GM23338 (cell line): ENCODE results near the gene FBXL19. TPM values are rescaled to one million over a fixed set of nuclear protein-coding genes. Genes with fewer than 3 reads are reported as not detected.

ENCODE experiments used
- ATAC-seq: fragments of 200-7000 bp; cut with Tn5 transposase; 3 replicates; pipeline ENCODE4 v1.9.1; 2020
- DNase-seq: peaks from one replicate; pipeline ENCODE4 v3.0.0-alpha.2; 2015; ENCODE audit warnings: low spot score
- H2AFZ ChIP-seq: fragments of 200-600 bp; sonication (generic); 2 replicates; pipeline ENCODE4 v1.8.0; 2016; ENCODE audit warnings: antibody characterized with exemption, mild to moderate bottlenecking, moderate library complexity
- H3F3A ChIP-seq: fragments of 200-600 bp; sonication (generic); replicated peaks from 2 replicates; pipeline ENCODE4 v1.8.0; 2017; ENCODE audit warnings: antibody characterized with exemption, mixed run types, low read depth
- H3K27ac ChIP-seq: fragments of 200-600 bp; sonication (generic); 2 replicates; pipeline ENCODE4 v1.6.1; 2016; ENCODE audit warnings: low read depth
- H3K27me3 ChIP-seq: fragments of 200-600 bp; sonication (generic); 2 replicates; pipeline ENCODE4 v1.8.0; 2016; ENCODE audit warnings: mild to moderate bottlenecking, mixed run types, moderate library complexity; ENCODE audit not compliant: insufficient read depth
- H3K36me3 ChIP-seq: fragments of 200-600 bp; sonication (generic); 2 replicates; pipeline ENCODE4 v1.8.0; 2016; ENCODE audit warnings: mild to moderate bottlenecking; ENCODE audit not compliant: insufficient read depth
- H3K4me1 ChIP-seq: fragments of 200-600 bp; sonication (generic); 2 replicates; pipeline ENCODE4 v1.8.0; 2016; ENCODE audit warnings: mild to moderate bottlenecking, moderate library complexity; ENCODE audit not compliant: insufficient read depth
- H3K4me2 ChIP-seq: fragments of 200-600 bp; sonication (generic); 2 replicates; pipeline ENCODE4 v1.7.1; 2017; ENCODE audit warnings: mixed run types
- H3K4me3 ChIP-seq: fragments of 200-600 bp; sonication (generic); 2 replicates; pipeline ENCODE4 v1.6.1; 2016; ENCODE audit warnings: mixed run types
- H3K79me2 ChIP-seq: fragments of 200-600 bp; sonication (generic); replicated peaks from 2 replicates; pipeline ENCODE4 v1.8.0; 2017; ENCODE audit warnings: mild to moderate bottlenecking; ENCODE audit not compliant: insufficient read depth
- H3K9me2 ChIP-seq: fragments of 200-600 bp; sonication (generic); 2 replicates; pipeline ENCODE4 v1.8.0; 2017; ENCODE audit not compliant: insufficient read depth
- H4K20me1 ChIP-seq: fragments of 200-600 bp; sonication (generic); replicated peaks from 2 replicates; pipeline ENCODE4 v1.8.0; 2017; ENCODE audit warnings: mild to moderate bottlenecking; ENCODE audit not compliant: insufficient read depth
- H3K27ac Mint-ChIP-seq: 2 replicates; pipeline ENCODE4 v1.8.0; 2020; ENCODE audit warnings: inconsistent platforms, mild to moderate bottlenecking, moderate library complexity, mixed read lengths
- H3K27me3 Mint-ChIP-seq: 3 replicates; pipeline ENCODE4 v1.8.0; 2022; ENCODE audit warnings: low read depth, mild to moderate bottlenecking, moderate library complexity, mixed read lengths, inconsistent platforms; ENCODE audit not compliant: insufficient read depth, poor library complexity
- H3K36me3 Mint-ChIP-seq: 3 replicates; pipeline ENCODE4 v1.8.0; 2021; ENCODE audit warnings: low read depth, mild to moderate bottlenecking, inconsistent platforms, moderate library complexity, mixed read lengths
- H3K4me1 Mint-ChIP-seq: 3 replicates; pipeline ENCODE4 v1.8.0; 2020; ENCODE audit warnings: mild to moderate bottlenecking, inconsistent platforms, mixed read lengths
- H3K4me3 Mint-ChIP-seq: 3 replicates; pipeline ENCODE4 v1.8.0; 2021; ENCODE audit warnings: moderate library complexity, mild to moderate bottlenecking, inconsistent platforms, mixed read lengths
- H3K9me3 Mint-ChIP-seq: 3 replicates; pipeline ENCODE4 v1.8.0; 2020; ENCODE audit warnings: moderate library complexity, mild to moderate bottlenecking, inconsistent platforms, mixed read lengths
- CREB1 ChIP-seq: fragments of 250-450 bp; sonication (Bioruptor Pico); IDR thresholded peaks from 2 replicates; pipeline ENCODE4 v1.5.0; 2020; ENCODE audit warnings: low read depth, mild to moderate bottlenecking, moderate library complexity
- EZH2 ChIP-seq: fragments of 200-600 bp; sonication (generic); IDR thresholded peaks from one replicate; pipeline ENCODE4 v1.8.0; 2017; ENCODE audit warnings: antibody characterized with exemption, mild to moderate bottlenecking, low read depth; ENCODE audit not compliant: unreplicated experiment
- EZH2phosphoT487 ChIP-seq: fragments of 200-600 bp; sonication (generic); IDR thresholded peaks from one replicate; pipeline ENCODE4 v1.8.1; 2018; ENCODE audit warnings: antibody characterized with exemption; ENCODE audit not compliant: unreplicated experiment
- JUNB ChIP-seq: IDR thresholded peaks from one replicate; pipeline ENCODE4 v1.6.1; 2016; ENCODE audit warnings: antibody characterized with exemption; ENCODE audit not compliant: unreplicated experiment
- NANOG ChIP-seq: IDR thresholded peaks from 2 replicates; pipeline ENCODE4 v1.6.1; 2016; ENCODE audit warnings: antibody characterized with exemption, borderline replicate concordance
- POLR2AphosphoS5 ChIP-seq: IDR thresholded peaks from 2 replicates; pipeline ENCODE4 v1.6.1; 2016; ENCODE audit warnings: antibody characterized with exemption, low read depth
- STAT1 ChIP-seq: IDR thresholded peaks from one replicate; pipeline ENCODE4 v1.6.1; 2016; ENCODE audit warnings: antibody characterized with exemption; ENCODE audit not compliant: unreplicated experiment
- ZNF114 ChIP-seq: fragments of 250-450 bp; sonication (Bioruptor Pico); IDR thresholded peaks from 2 replicates; pipeline ENCODE4 v1.5.0; 2020; ENCODE audit warnings: mild to moderate bottlenecking, moderate library complexity
- ZNF331 ChIP-seq: fragments of 250-450 bp; sonication (Bioruptor Pico); IDR thresholded peaks from 2 replicates; pipeline ENCODE4 v1.5.0; 2020; ENCODE audit warnings: low read depth, mild to moderate bottlenecking, moderate library complexity
- polyA plus RNA-seq: library from polyadenylated mRNA; unstranded; fragments of >200 nt; fragmentation: Nextera tagmentation; extraction: Ambion mirVana; gene quantifications from 2 replicates; pipeline ENCODE4 v1.2.1, GENCODE V29; 2016
- total RNA-seq: library from RNA; depleted of rRNA; stranded (reverse); fragments of >200 nt; shearing (Covaris generic); gene quantifications from 2 replicates; pipeline ENCODE4 v1.2.3, GENCODE V29; 2014
- TF ChIP-seq, protein P1 (sequence below): IDR thresholded peaks from 2 replicates; pipeline ENCODE4 v1.6.1; 2016; ENCODE audit warnings: antibody characterized with exemption
- TF ChIP-seq, protein P2 (sequence below): IDR thresholded peaks from one replicate; pipeline ENCODE4 v1.6.1; 2018; ENCODE audit warnings: antibody characterized with exemption; ENCODE audit not compliant: unreplicated experiment
- TF ChIP-seq, protein P3 (sequence below), 2 experiments: fragments of 200-600 bp in 1 of 2; sonication (generic) in 1 of 2; conservative IDR thresholded peaks; 2 replicates each; pipeline versions ENCODE4 v1.5.1 to v1.6.1; 2016 to 2017; ENCODE audit warnings: antibody characterized with exemption in 2 of 2, low read depth in 2 of 2, mild to moderate bottlenecking in 2 of 2, moderate library complexity in 1 of 2
- TF ChIP-seq, protein P4 (sequence below): fragments of 250-450 bp; sonication (Bioruptor Pico); IDR thresholded peaks from 2 replicates; pipeline ENCODE4 v1.5.0; 2020; ENCODE audit warnings: mild to moderate bottlenecking, moderate library complexity

FBXL19 gene
- total and polyA plus RNA-seq, 2 experiments from 2014 or later, result 12.5 to 71.5 TPM

DNA sequence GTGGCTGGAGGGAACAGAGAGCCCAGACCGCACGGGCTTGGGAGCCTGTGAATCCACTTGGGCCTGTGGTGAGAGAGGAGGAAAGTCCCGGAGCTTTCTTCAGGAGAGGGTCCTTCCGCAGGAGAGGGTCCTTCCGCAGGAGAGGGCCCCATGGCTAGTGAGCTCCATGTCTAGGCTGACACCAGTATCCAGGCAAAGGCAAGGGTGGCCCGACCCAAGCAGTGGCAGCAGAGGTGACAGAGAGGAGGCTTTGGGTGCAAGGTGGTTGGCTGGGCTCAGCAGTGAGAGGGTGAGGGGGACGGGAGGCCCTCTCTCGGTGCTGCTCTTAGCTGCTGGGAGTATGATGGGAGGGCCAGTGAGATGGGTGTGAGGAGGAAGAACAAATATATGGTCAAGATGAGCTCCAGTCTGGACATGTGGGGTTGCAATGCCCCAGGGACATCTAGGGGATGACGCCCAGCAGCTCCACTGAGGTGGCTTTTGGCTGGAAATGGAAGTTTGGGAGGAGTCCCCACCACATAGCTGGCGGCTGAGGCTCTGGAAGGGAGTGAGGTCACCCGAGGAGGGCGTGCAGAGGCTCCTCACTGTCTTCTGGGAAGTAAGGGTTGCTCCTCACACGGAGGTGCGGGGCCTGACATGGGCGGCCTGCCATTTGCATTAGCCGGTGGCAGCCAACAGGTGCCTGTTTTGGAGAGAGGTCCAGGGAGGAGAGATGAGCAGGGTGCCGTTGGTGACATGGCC, 59.3 kb downstream of the FBXL19 start:
- Mint-ChIP-seq H3K4me1 (peaks cover 6% of the 10 kb centered on the region; the same call in 2 of the 3 replicates), H3K36me3 (peaks cover 39% of the 10 kb centered on the region), H3K4me3 (no peak overlapping the region; the same call in 2 of the 3 replicates), H3K9me3 (peaks cover 2% of the 10 kb centered on the region; the same call in 1 of the 3 replicates), H3K27me3 (peaks cover 10% of the 10 kb centered on the region), H3K27ac (no peak overlapping the region)
- peaks cover 10% of the 10 kb centered on the region; the same call in 1 of the 2 replicates for H4K20me1 ChIP-seq
- no peak for DNase-seq
- H3K4me1 ChIP-seq, result no peaks in the 10 kb centered on the region
- peaks cover 4% of the 10 kb centered on the region; the same call in 1 of the 2 replicates for H3K36me3 ChIP-seq
- no peaks in the 10 kb centered on the region for H3K9me2 ChIP-seq
- H2AFZ ChIP-seq, result no peak overlapping the region
- ATAC-seq, result no peak
- H3K27me3 ChIP-seq, result no peaks in the 10 kb centered on the region
- no peak overlapping the region for H3K27ac ChIP-seq
- no peak overlapping the region for H3K4me2 ChIP-seq
- H3F3A ChIP-seq, result peaks cover 9% of the 10 kb centered on the region
- no peaks in the 10 kb centered on the region for H3K79me2 ChIP-seq
- no peak overlapping the region for H3K4me3 ChIP-seq
- TF ChIP-seq ZNF114 (CRISPR knock-in tag), result no peak
- TF ChIP-seq, protein P1, sequence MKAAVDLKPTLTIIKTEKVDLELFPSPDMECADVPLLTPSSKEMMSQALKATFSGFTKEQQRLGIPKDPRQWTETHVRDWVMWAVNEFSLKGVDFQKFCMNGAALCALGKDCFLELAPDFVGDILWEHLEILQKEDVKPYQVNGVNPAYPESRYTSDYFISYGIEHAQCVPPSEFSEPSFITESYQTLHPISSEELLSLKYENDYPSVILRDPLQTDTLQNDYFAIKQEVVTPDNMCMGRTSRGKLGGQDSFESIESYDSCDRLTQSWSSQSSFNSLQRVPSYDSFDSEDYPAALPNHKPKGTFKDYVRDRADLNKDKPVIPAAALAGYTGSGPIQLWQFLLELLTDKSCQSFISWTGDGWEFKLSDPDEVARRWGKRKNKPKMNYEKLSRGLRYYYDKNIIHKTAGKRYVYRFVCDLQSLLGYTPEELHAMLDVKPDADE, result no peak
- no peak for TF ChIP-seq EZH2
- TF ChIP-seq, protein P2, sequence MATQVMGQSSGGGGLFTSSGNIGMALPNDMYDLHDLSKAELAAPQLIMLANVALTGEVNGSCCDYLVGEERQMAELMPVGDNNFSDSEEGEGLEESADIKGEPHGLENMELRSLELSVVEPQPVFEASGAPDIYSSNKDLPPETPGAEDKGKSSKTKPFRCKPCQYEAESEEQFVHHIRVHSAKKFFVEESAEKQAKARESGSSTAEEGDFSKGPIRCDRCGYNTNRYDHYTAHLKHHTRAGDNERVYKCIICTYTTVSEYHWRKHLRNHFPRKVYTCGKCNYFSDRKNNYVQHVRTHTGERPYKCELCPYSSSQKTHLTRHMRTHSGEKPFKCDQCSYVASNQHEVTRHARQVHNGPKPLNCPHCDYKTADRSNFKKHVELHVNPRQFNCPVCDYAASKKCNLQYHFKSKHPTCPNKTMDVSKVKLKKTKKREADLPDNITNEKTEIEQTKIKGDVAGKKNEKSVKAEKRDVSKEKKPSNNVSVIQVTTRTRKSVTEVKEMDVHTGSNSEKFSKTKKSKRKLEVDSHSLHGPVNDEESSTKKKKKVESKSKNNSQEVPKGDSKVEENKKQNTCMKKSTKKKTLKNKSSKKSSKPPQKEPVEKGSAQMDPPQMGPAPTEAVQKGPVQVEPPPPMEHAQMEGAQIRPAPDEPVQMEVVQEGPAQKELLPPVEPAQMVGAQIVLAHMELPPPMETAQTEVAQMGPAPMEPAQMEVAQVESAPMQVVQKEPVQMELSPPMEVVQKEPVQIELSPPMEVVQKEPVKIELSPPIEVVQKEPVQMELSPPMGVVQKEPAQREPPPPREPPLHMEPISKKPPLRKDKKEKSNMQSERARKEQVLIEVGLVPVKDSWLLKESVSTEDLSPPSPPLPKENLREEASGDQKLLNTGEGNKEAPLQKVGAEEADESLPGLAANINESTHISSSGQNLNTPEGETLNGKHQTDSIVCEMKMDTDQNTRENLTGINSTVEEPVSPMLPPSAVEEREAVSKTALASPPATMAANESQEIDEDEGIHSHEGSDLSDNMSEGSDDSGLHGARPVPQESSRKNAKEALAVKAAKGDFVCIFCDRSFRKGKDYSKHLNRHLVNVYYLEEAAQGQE, result no peak
- TF ChIP-seq JUNB, result no peak
- TF ChIP-seq NANOG, result no peak
- TF ChIP-seq ZNF331 (CRISPR knock-in tag), result no peak
- TF ChIP-seq POLR2AphosphoS5, result no peak
- no peak for TF ChIP-seq STAT1
- no peak for TF ChIP-seq CREB1
- TF ChIP-seq, protein P3, sequence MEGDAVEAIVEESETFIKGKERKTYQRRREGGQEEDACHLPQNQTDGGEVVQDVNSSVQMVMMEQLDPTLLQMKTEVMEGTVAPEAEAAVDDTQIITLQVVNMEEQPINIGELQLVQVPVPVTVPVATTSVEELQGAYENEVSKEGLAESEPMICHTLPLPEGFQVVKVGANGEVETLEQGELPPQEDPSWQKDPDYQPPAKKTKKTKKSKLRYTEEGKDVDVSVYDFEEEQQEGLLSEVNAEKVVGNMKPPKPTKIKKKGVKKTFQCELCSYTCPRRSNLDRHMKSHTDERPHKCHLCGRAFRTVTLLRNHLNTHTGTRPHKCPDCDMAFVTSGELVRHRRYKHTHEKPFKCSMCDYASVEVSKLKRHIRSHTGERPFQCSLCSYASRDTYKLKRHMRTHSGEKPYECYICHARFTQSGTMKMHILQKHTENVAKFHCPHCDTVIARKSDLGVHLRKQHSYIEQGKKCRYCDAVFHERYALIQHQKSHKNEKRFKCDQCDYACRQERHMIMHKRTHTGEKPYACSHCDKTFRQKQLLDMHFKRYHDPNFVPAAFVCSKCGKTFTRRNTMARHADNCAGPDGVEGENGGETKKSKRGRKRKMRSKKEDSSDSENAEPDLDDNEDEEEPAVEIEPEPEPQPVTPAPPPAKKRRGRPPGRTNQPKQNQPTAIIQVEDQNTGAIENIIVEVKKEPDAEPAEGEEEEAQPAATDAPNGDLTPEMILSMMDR (conservative IDR thresholded peaks at IDR 0.05; ENCODE audit: low read depth in 2 of 2), result no peak
- TF ChIP-seq, protein P4, sequence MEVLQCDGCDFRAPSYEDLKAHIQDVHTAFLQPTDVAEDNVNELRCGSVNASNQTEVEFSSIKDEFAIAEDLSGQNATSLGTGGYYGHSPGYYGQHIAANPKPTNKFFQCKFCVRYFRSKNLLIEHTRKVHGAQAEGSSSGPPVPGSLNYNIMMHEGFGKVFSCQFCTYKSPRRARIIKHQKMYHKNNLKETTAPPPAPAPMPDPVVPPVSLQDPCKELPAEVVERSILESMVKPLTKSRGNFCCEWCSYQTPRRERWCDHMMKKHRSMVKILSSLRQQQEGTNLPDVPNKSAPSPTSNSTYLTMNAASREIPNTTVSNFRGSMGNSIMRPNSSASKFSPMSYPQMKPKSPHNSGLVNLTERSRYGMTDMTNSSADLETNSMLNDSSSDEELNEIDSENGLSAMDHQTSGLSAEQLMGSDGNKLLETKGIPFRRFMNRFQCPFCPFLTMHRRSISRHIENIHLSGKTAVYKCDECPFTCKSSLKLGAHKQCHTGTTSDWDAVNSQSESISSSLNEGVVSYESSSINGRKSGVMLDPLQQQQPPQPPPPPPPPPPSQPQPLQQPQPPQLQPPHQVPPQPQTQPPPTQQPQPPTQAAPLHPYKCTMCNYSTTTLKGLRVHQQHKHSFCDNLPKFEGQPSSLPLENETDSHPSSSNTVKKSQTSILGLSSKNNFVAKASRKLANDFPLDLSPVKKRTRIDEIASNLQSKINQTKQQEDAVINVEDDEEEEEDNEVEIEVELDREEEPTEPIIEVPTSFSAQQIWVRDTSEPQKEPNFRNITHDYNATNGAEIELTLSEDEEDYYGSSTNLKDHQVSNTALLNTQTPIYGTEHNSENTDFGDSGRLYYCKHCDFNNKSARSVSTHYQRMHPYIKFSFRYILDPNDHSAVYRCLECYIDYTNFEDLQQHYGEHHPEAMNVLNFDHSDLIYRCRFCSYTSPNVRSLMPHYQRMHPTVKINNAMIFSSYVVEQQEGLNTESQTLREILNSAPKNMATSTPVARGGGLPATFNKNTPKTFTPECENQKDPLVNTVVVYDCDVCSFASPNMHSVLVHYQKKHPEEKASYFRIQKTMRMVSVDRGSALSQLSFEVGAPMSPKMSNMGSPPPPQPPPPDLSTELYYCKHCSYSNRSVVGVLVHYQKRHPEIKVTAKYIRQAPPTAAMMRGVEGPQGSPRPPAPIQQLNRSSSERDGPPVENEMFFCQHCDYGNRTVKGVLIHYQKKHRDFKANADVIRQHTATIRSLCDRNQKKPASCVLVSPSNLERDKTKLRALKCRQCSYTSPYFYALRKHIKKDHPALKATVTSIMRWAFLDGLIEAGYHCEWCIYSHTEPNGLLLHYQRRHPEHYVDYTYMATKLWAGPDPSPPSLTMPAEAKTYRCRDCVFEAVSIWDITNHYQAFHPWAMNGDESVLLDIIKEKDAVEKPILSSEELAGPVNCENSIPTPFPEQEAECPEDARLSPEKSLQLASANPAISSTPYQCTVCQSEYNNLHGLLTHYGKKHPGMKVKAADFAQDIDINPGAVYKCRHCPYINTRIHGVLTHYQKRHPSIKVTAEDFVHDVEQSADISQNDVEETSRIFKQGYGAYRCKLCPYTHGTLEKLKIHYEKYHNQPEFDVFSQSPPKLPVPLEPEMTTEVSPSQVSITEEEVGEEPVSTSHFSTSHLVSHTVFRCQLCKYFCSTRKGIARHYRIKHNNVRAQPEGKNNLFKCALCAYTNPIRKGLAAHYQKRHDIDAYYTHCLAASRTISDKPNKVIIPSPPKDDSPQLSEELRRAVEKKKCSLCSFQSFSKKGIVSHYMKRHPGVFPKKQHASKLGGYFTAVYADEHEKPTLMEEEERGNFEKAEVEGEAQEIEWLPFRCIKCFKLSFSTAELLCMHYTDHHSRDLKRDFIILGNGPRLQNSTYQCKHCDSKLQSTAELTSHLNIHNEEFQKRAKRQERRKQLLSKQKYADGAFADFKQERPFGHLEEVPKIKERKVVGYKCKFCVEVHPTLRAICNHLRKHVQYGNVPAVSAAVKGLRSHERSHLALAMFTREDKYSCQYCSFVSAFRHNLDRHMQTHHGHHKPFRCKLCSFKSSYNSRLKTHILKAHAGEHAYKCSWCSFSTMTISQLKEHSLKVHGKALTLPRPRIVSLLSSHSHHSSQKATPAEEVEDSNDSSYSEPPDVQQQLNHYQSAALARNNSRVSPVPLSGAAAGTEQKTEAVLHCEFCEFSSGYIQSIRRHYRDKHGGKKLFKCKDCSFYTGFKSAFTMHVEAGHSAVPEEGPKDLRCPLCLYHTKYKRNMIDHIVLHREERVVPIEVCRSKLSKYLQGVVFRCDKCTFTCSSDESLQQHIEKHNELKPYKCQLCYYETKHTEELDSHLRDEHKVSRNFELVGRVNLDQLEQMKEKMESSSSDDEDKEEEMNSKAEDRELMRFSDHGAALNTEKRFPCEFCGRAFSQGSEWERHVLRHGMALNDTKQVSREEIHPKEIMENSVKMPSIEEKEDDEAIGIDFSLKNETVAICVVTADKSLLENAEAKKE (CRISPR knock-in tag), result no peak
- TF ChIP-seq EZH2phosphoT487, result no peak
